ENCODE results near the gene VNN1.
A peak's percentile ranks its signal among the peaks of the same experiment; 100 is the strongest.

Gene VNN1

DNA sequence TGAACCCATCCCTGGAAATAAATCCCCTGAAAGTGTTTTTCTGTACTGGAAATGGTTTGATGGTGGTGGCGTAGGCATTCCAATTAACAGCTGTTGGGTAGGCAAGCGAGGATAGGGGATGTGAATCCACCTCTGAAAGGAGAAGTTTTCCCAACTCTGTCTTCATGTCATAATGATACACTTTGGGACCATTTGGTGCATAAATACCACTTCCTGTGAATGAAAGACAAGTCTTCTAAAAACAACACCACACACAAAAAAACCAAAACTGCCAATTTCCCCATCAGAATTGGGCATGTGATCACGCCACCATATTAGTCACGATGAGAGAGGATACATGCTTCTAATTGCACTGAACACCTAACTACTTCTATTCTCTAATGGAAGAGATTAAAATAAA is 37.5 kb upstream of the VNN1 start:
- TF ChIP-seq, protein P1, sequence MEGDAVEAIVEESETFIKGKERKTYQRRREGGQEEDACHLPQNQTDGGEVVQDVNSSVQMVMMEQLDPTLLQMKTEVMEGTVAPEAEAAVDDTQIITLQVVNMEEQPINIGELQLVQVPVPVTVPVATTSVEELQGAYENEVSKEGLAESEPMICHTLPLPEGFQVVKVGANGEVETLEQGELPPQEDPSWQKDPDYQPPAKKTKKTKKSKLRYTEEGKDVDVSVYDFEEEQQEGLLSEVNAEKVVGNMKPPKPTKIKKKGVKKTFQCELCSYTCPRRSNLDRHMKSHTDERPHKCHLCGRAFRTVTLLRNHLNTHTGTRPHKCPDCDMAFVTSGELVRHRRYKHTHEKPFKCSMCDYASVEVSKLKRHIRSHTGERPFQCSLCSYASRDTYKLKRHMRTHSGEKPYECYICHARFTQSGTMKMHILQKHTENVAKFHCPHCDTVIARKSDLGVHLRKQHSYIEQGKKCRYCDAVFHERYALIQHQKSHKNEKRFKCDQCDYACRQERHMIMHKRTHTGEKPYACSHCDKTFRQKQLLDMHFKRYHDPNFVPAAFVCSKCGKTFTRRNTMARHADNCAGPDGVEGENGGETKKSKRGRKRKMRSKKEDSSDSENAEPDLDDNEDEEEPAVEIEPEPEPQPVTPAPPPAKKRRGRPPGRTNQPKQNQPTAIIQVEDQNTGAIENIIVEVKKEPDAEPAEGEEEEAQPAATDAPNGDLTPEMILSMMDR (IDR thresholded peaks at IDR 0.05): no peak
- DNase-seq (ENCODE audit: low spot score): no peak
- no peak overlapping the region for H3K27ac ChIP-seq
- H3K4me3 ChIP-seq: no peak overlapping the region

DNA sequence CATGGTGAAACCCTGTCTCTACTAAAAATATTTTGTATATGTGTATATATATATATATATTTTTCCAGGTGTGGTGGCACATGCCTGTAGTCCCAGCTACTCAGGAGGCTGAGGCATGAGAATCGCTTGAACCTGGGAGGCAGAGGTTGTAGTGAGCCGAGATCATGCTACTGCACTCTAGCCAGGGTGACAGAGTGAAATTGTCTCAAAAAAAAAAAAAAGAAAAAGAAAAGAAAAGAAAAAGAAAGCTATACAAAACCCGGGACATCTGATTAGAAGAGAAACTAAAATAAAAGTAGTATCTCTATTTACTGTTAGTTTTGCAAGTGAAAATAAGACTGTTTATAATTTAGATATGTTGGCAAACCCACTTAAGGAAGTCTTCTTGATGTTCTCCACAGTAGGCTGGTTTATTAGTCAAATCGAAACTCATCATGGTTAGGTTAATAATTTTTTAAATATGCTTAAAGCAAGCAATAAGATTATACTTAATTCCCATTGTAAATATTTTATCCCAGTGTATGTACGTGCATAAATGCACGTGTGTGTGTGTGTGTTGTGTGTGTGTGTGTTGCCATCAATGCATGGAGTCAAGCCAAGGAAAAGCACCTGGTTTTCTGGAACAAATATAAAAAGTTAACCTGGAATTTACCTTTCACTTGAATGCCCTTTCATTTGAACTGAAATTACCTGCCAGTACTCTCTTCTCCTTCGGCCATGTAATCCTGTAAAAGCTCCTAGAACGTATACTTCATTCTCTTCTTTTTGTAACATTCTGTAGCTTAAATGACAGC is 36.8 kb upstream of the VNN1 start:
- Histone ChIP-seq H3K27ac (no peak overlapping the region), H3K4me3 (no peak overlapping the region)
- DNase-seq (ENCODE audit: low spot score): no peak
- TF ChIP-seq, protein P1 (IDR thresholded peaks at IDR 0.05): no peak

DNA sequence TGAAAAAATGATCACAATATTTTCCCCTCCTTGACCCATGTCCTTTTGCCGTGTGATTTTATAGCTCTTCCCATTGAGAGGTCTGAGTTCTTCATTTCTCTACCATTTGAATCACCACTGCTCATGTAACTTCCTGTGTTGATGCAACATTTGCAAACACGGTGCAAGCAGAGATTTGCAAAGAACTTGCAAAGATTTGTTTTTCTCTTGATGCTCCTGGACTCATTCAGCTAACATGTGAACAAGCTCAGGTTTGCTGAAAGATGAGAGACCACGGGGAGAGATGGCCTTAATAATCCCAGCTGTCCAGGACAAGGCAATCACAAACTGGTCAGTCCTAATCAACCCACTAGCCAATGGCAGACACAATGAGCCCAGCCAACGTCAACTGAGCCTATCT is 35.3 kb upstream of the VNN1 start:
- no peak overlapping the region for H3K4me3 ChIP-seq
- TF ChIP-seq, protein P1 (IDR thresholded peaks at IDR 0.05): no peak
- H3K27ac ChIP-seq: peak overlapping the region in 1 of 2 donors; percentile 38
- DNase-seq (ENCODE audit: low spot score): no peak

DNA sequence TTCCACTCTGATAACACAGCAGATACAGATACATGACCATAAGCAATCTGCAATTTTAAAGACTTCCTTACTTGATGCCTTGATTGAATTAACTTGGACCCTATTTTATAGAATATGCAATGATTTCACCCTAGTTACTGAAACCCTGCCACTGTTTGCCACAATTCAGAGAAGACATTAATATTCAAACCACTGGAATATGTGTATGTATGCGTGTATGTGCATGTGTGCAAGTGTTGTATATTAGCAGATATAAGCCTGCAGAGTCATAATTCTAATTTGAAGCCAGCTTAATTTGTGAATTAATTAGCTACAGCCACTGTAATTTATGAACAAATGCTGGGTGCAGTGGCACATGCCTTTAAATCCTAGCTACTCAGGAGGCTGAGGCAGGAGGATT is 34.6 kb upstream of the VNN1 start:
- TF ChIP-seq, protein P1 (IDR thresholded peaks at IDR 0.05): no peak
- Histone ChIP-seq H3K4me3 (no peak overlapping the region), H3K27ac (no peak overlapping the region)
- DNase-seq (ENCODE audit: low spot score): no peak

DNA sequence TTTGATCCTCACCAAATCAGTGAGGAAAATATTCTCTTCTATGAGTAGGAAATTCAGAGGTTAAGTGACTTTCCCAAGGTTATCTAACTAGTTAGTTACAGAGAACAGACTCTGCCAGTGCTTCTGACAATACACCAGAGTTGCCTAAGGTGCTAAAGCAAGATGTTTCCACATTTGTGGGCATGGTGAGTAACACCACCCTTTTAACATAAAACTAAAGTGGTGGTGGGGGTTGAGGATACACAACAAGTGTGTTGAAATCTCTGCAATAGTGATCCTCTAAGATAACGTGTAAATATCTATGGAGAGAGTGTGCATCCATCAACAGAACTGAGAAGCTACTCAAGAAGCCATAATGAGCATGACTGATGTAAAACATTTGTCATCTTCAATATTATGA is 32.2 kb upstream of the VNN1 start:
- no peak for DNase-seq (ENCODE audit: low spot score)
- Histone ChIP-seq H3K4me3 (no peak overlapping the region), H3K27ac (no peak overlapping the region)
- TF ChIP-seq, protein P1 (IDR thresholded peaks at IDR 0.05): no peak

DNA sequence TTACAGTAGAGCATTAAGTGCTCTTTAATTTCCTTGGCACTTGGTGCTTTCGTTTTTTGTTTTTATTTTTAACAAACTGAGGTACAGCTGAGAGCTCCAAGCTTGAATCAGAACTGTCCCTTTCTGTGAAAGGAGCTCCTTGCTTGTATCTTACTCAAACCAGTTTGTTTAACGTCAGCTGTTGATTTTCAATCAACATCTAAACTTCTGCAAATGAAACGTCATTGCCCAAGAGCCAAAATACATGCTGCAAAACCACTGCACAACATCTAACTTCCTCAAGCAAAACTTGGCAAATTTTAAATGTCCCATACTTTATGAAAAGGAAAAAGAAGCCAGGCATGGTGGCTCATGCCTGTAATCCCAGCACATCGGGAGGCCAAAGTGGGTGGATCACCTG is 28.6 kb upstream of the VNN1 start:
- no peak for DNase-seq (ENCODE audit: low spot score)
- peak overlapping the region in 1 of 2 donors; percentile 33 for H3K27ac ChIP-seq

More for the DNA sequence above, 28.6 kb upstream of the VNN1 start:
- no peak overlapping the region for H3K4me3 ChIP-seq
- TF ChIP-seq, protein P1 (IDR thresholded peaks at IDR 0.05): no peak

Measured in coronary artery (tissue), 2 donors.